ENCODE measurements around the gene UBL7.
"Not testable (repeated sequence)": the region's sequence is repeated elsewhere in the genome, so short reads cannot be mapped to it uniquely, and the experiment has no call there.

The UBL7 gene, protein sequence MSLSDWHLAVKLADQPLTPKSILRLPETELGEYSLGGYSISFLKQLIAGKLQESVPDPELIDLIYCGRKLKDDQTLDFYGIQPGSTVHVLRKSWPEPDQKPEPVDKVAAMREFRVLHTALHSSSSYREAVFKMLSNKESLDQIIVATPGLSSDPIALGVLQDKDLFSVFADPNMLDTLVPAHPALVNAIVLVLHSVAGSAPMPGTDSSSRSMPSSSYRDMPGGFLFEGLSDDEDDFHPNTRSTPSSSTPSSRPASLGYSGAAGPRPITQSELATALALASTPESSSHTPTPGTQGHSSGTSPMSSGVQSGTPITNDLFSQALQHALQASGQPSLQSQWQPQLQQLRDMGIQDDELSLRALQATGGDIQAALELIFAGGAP

GRCh38 chr15:74460871-74461846, at the start of gene UBL7:
UBL7 (minus strand) TSS chr15:74461160; CDS start chr15:74458867, 2,293 bp downstream.
- DNase-seq (ENCODE audit: low read depth), result peak; percentile 94

DNA sequence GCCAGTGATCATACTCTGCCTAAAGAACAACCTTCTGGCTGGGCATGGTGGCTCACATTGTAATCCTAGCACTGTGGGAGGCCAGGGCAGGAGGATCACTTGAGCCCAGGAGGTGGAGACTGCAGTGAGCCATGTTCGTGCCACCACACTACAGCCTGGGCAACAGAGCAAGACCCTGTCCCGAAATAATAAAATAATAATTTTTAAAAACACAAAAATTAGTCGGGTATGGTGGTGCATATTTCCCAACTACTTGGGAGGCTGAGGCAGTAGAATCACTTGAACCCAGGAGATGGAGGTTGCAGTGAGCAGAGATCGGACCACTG, 45.5 kb upstream of the UBL7 start:
- DNase-seq (ENCODE audit: low read depth), result no peak

- DNase-seq (ENCODE audit: low read depth), result no peak
Measured at GRCh38 chr15:74505837-74506514, 45.0 kb upstream of the UBL7 start.

DNA sequence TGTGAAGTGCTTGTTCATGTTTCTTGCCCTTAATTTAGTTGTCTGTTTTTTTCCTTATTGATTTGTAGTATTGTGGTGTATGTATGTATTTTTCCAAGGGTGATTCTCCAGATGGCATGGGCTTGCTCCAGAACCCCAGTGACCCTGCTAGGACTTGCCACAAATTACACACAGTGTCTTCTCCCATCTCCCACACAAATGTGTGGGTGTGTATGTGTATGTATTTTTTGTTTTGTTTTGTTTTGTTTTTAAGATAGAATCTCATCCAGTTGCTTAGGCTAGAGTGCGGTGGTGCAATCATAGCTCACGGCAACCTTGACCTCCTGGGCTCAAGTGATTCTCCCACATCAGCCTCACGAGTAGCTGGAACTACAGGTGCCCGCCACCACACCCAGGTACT, 43.9 kb upstream of the UBL7 start:
- no peak for DNase-seq (ENCODE audit: low read depth)

GRCh38 chr15:74504418-74504817, 43.5 kb upstream of the UBL7 start:
- no peak for DNase-seq (ENCODE audit: low read depth)

DNA sequence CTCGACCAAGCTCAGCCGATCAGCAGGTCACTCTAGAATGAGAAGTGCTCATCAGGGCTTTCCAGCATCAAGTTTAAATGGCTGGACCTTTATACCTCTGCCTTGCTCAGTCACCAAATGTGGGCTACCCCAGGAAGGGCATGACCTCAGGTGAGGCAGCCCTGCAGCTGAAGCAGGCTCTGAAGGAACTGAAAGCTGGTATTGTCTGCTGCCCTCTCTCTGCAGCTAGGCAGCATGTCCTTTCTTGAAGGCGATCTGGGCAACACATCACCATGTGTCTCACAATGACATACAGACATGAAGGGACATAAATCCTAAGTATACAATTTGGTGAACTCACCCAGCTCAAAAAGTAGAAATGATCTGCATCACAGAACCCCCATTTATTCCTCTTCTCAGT, 41.3 kb upstream of the UBL7 start:
- DNase-seq (ENCODE audit: low read depth), result no peak

- no peak for DNase-seq (ENCODE audit: low read depth)
Measured at GRCh38 chr15:74500401-74500800, 39.4 kb upstream of the UBL7 start.

DNA sequence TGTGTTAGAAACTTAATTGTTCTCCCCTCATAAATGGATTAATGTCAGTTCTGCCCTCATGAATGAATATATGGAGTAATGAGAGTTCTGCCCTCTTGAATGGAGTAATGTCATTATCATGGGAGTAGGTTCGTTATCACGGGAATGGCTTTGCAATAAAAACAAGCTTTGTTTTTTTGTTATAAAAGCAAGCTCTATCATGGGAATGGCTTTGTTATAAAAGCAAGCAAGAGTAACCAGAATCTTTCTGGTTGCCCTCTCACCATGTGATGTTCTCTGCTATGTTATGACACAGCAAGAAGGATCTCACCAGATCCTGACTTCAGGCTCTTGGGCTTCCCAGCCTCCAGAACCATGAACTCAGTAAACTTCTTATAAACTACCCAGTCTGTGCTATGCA, 38.4 kb upstream of the UBL7 start:
- DNase-seq (ENCODE audit: low read depth), result no peak

GRCh38 chr15:74497584-74497983, 36.6 kb upstream of the UBL7 start:
- no peak for DNase-seq (ENCODE audit: low read depth)

- no peak for DNase-seq (ENCODE audit: low read depth)
Measured at GRCh38 chr15:74496648-74497047, 35.7 kb upstream of the UBL7 start.

- DNase-seq (ENCODE audit: low read depth), result no peak
Measured at GRCh38 chr15:74490339-74490689, 29.4 kb upstream of the UBL7 start.

DNA sequence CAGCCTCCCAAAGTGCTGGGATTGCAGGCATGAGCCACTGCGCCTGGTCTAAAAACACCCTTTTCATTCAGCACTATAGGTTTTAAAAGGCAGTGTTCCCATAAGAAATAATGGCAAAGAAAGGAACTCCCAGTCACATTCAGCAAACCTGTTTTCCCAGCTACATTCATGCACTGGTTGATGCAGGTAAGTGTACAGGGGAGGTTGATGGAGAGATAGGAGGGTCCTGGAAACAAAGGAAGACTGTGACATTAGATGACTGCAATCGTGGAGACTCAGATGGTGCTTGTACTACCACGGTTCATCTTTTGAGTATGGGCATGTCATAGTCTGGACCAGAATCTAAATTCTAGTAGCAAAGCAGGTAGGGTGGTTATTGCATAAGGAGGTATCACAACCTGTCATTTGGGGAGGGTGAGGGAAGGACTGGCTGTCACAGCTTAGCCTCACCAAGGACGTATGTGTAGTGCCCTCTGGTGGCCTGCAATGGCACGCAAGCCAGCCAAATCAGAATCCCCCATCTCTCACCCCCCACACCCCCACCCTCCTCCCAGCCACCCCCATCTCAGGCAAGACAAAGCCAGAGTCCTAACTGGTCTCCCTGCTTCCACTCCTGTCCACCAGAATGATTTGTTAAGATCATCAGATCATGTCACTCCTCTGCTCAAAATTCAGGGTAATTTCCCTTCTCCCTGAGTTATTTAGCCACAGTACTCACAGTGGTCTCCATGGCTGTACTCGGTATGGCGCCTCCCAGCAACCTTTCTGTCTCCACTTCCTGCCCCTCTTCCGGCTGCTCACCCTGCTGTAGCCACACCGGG, 28.8 kb upstream of the UBL7 start:
- DNase-seq (ENCODE audit: low read depth), result peak; percentile 59

GRCh38 chr15:74488776-74489175, 27.8 kb upstream of the UBL7 start:
- DNase-seq (ENCODE audit: low read depth), result no peak

DNA sequence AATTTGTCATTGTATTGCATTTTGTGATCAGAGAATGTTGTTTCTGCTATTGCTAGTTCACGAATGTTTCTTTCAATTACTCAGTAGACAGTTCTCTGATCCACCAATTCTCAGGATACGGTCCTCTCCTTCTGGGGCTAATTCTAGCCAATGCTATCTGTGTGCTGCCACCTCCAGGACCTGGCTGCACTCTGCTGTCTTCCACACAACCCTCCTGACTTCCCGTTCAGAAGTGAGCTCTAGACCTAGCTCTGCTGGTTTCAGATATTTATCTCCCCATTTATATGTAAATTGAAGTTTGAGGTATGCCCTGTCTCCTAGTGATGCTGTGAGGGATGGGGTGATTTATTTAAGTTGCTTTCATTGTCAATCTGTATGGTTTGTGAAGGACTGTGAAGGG, 21.7 kb upstream of the UBL7 start:
- DNase-seq (ENCODE audit: low read depth), result no peak

- DNase-seq (ENCODE audit: low read depth), result not testable (repeated sequence)
Measured at GRCh38 chr15:74480364-74480763, 19.4 kb upstream of the UBL7 start.

GRCh38 chr15:74471621-74472020, 10.7 kb upstream of the UBL7 start:
- not testable (repeated sequence) for DNase-seq (ENCODE audit: low read depth)

DNA sequence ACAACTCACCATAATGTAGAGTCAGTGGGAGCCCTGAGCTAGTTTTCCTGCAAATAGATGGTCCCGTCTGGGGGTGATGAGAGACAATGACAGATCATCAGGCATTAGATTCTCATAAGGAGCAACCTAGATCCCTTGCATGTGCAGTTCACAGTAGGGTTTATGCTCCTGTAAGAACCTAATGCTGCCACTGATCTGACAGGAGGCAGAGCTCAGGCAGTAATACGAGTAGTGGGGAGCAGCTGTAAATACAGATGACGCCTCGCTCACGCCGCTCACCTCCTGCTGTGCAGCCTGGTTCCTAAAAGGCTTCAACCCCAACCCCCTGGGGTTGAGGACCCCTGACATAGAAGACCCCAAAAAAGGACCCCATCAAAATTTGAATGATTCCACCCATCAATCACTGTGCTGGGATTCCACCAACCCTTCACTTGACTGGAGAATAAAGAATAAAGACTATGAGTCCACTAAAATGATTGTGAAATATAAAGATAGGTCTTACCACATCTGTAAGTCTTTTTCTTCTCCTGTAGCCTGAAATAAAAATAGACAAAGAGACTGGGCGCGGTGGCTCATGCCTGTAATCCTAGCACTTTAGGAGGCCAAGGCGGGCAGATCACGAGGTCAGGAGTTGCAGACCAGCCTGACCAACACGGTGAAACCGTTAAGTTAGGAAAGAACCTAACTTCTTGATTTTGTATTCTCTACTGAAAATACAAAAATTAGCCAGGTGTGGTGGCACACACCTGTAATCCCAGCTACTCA, 9.9 kb upstream of the UBL7 start:
- no peak for DNase-seq (ENCODE audit: low read depth)

DNA sequence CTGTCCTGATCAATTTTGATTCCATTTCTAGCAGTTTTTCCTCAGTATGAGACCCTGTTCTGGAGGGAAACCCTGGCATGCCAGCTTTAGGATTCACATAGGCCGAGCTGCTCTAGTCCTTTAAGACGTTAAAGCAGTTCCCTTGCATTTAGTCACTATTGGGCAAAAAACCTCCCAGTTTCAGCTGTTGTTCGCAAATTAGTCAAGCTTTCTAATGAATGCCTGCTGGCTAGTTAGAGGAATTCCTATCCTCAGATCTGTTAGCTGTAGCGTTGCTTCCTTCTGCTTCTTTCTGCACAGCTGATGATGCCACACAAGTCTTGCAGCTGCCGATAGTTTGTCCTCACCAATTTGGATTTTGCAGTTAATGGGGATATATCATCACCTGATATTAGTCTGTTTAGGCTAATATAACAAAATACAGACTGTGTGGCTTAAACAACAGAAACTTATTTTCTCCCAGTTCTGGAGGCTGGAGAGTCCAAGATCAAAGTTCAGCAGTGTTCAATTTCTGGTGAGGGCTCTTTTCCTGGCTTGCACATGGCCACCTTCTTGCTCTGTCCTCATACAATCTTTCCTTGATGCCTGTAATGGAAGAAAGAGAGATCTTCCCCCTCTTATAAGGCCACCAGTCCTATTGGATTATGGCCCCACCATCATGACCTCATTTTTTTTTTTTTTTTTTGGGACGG, 7.5 kb upstream of the UBL7 start:
- DNase-seq (ENCODE audit: low read depth), result no peak

DNA sequence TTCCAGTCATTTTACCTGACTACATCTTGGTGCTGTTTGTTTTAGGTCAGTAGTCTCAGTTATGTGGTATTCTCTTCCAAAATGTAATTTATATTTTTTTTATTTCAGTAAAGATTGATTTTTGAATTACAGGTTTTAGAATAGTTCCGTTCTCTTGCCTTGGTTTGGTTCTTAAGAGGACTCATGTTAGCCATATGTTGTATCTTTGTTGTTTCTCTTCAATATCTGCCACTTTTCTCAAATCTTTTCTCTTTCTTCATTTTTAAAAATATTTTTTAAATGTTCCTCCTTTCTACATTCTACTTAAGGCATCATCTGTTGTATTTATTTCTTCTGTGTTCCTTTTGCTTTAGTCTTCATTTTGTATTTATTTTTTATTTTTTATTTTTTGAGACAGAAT, 5.6 kb upstream of the UBL7 start:
- DNase-seq (ENCODE audit: low read depth), result no peak

DNA sequence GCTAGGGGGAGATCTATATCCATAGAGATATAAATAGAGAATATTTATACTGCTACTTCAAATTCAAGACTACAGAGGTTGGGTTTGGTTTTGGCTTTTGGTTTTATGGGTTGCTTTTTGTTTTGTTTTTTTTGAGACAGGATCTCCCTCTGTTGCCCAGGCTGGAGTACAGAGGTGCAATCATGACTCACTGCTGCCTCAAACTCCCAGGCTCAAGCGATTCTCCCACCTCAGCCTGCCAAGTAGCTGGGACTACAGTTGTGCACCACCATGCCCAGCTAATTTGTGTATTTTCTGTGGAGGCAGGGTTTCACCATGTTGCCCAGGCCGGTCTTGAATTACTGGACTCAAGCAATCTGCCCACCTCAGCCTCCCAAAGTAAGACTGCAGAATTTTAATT, 3.9 kb upstream of the UBL7 start:
- no peak for DNase-seq (ENCODE audit: low read depth)

Data from activated T-cell treated with anti-CD3 and anti-CD28 coated beads for 1 hour (primary cell).